Suprapubic skin (tissue), 4 donors: ENCODE results near the gene PLAC9.

ENCODE experiments used
- CTCF ChIP-seq, 2 donors: fragments of 200-600 bp in 1 of 2; fragments of 450-650 bp in 1 of 2; sonication (generic) in 1 of 2; IDR thresholded peaks; one replicate each; pipeline ENCODE4 v1.5.1; 2016 to 2019; ENCODE audit warnings: antibody characterized with exemption in 2 of 2, mild to moderate bottlenecking in 1 of 2, moderate library complexity in 1 of 2
- EP300 ChIP-seq: sonication (generic); formaldehyde crosslinking; IDR thresholded peaks from one replicate; pipeline ENCODE4 v1.6.1; 2017; ENCODE audit warnings: antibody characterized with exemption
- POLR2A ChIP-seq, 2 donors: fragments of 450-650 bp; IDR thresholded peaks; one replicate each; pipeline ENCODE4 v1.6.1; 2017; ENCODE audit warnings: antibody characterized with exemption in 2 of 2, mild to moderate bottlenecking in 2 of 2, moderate library complexity in 2 of 2
- POLR2AphosphoS5 ChIP-seq, 3 donors: sonication (generic); formaldehyde crosslinking; IDR thresholded peaks; one replicate each; pipeline ENCODE4 v1.6.1; 2017; ENCODE audit warnings: antibody characterized with exemption in 3 of 3

DNA sequence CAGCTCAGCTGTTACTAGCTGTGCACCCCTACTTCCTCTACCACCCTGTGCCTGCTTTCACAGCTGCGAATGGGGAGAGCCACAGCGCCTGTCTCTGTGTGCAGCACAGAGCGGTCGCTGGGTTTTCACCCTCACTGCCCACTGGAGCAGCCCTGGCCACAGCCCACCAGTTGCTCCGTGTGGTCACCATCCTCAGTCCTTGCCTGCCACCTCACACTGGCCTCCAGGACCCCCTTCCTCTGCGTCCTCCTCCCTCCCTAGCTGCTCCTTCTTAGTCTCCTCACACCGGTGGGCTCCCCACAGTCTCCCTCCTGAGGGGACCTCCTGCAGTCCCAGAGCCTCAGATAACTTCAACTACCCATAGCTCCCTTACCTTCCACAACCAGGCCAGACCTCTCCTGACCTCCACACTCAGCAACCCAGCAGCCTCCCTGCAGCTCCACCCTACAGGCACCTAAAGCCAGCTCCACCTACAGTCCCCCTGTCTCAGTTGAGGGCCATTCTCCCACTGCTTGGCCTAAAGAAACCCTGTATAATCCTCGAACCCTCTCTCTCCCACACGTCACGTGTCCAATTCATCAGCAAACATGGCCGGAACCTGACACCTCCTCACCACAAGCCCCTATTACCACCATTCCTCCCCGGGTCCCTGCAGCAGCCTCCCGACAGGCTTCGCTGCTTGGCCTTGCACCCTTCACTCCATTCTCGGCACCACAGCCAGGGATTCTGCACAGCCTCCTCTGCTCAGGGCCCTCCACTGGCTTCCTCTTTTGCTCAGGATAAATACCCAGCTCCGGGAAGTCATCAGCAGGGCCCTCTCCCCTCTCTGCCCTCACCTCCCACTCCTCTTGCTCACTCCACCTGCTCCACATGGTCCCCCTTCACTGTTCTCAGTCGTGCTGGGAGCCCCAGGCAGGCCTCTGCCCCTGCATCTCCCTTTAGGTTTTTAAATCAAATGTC, 28.1 kb downstream of the PLAC9 start:
- TF ChIP-seq CTCF (IDR thresholded peaks at IDR 0.05) (no peak), POLR2A (IDR thresholded peaks at IDR 0.05) (no peak), EP300 (no peak), POLR2AphosphoS5 (IDR thresholded peaks at IDR 0.05) (no peak)
